ENCODE measurements around the gene PCDHGA1.
A peak's percentile ranks its signal among the peaks of the same experiment; 100 is the strongest.
"Not testable (repeated sequence)": the region's sequence is repeated elsewhere in the genome, so short reads cannot be mapped to it uniquely, and the experiment has no call there.

Gene PCDHGA1

DNA sequence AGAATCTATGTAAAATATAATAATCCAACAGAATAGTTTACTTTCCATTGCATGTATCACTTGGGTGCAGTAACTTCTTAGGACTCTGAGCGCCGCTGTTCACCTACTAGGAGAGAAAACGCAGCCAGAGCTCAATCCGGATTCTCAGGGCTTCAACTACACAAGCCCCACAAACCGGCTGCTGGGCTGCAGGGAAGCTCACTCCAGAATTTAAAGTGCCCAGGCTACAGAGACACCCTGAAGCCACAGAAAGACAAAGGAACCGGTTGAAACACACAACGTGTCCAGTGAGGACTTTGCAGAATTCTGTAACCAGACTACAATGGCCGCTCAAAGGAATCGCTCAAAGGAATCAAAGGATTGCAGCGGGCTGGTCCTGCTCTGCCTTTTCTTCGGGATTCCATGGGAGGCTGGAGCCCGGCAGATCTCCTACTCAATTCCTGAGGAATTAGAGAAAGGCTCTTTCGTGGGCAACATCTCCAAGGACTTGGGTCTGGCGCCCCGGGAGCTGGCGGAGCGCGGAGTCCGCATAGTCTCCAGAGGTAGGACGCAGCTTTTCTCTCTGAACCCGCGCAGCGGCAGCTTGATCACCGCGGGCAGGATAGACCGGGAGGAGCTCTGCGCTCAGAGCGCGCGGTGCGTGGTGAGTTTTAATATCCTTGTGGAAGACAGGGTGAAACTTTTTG, 82.7 kb downstream of the PCDHGA1 start, which contains the start of gene PCDHGA10:
Gene PCDHGA10, plus strand, starts transcription at position 134 of the 686 bp plus-strand sequence. Its CDS starts 189 bp downstream, at position 323.
- DNase-seq = no peak

DNA sequence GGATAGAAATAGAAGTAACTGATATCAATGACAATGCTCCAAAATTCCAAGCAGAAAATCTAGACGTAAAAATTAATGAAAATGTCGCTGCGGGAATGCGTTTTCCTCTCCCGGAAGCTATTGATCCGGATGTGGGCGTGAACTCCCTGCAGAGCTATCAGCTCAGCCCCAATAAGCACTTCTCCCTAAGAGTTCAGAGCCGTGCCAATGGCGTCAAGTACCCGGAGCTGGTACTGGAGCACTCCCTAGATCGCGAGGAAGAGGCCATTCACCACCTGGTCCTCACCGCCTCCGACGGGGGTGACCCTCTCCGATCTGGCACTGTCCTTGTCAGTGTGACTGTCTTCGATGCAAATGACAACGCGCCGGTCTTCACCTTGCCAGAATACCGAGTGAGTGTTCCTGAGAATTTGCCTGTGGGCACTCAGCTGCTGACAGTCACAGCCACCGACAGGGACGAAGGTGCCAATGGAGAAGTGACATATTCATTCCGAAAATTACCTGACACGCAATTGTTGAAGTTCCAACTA, 83.3 kb downstream of the PCDHGA1 start:
- no peak for DNase-seq

- not testable (repeated sequence) for DNase-seq
Observed at GRCh38 chr5:141414548-141415274, 84.4 kb downstream of the PCDHGA1 start.

- DNase-seq = not testable (repeated sequence)
Observed at GRCh38 chr5:141415275-141415618, 84.9 kb downstream of the PCDHGA1 start.

DNA sequence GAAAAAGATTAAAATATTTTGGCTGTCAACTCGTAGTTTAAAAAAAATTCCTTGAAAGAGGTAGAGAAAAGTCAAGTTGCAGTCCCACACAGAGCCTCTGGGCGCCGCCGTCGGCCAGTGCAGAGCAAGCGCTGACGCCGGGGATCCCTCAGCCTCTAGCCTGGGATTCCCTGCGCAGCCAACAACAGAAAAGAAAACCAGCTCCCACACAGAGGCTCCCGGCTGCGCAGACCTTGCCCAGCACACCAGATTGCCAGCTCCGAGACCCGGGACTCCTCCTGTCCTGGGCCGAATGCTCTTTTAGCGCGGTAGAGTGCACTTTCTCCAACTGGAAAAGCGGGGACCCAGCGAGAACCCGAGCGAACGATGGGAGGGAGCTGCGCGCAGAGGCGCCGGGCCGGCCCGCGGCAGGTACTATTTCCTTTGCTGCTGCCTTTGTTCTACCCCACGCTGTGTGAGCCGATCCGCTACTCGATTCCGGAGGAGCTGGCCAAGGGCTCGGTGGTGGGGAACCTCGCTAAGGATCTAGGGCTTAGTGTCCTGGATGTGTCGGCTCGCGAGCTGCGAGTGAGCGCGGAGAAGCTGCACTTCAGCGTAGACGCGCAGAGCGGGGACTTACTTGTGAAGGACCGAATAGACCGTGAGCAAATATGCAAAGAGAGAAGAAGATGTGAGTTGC, 87.3 kb downstream of the PCDHGA1 start, which contains the start of gene PCDHGB7:
Gene PCDHGB7, plus strand, starts transcription at position 184 of the 679 bp plus-strand sequence. Its CDS starts 183 bp downstream, at position 367.
- DNase-seq = peak; percentile 76

- no peak for DNase-seq
Observed at GRCh38 chr5:141419074-141419880, 89.0 kb downstream of the PCDHGA1 start.

GRCh38 chr5:141420855-141421488, 90.7 kb downstream of the PCDHGA1 start, which contains the start of gene PCDHGA11:
Gene PCDHGA11, plus strand, starts transcription at chr5:141421051. Its CDS starts 177 bp downstream, at chr5:141421228.
- DNase-seq = no peak

DNA sequence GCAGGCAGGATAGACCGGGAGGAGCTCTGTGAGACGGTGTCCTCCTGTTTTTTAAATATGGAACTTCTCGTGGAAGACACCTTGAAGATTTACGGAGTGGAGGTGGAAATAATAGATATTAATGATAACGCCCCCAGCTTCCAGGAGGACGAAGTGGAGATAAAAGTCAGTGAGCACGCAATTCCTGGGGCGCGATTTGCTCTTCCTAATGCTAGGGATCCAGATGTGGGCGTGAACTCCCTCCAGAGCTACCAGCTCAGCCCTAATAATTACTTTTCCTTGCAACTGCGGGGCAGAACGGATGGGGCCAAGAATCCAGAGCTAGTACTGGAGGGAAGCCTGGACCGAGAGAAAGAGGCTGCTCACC, 91.2 kb downstream of the PCDHGA1 start:
- no peak for DNase-seq

- DNase-seq = no peak
Observed at GRCh38 chr5:141422742-141423291, 92.5 kb downstream of the PCDHGA1 start.

GRCh38 chr5:141427783-141428426, 97.6 kb downstream of the PCDHGA1 start:
- DNase-seq = no peak

DNA sequence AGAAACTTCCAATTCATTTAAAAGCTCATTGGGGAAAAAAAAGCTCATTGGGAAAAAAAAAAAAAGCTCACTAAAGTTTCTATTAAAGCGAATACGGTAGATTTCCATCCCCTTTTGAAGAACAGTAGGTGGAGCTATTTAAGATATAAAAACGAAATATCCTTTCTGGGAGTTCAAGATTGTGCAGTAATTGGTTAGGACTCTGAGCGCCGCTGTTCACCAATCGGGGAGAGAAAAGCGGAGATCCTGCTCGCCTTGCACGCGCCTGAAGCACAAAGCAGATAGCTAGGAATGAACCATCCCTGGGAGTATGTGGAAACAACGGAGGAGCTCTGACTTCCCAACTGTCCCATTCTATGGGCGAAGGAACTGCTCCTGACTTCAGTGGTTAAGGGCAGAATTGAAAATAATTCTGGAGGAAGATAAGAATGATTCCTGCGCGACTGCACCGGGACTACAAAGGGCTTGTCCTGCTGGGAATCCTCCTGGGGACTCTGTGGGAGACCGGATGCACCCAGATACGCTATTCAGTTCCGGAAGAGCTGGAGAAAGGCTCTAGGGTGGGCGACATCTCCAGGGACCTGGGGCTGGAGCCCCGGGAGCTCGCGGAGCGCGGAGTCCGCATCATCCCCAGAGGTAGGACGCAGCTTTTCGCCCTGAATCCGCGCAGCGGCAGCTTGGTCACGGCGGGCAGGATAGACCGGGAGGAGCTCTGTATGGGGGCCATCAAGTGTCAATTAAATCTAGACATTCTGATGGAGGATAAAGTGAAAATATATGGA, 100.2 kb downstream of the PCDHGA1 start, which contains the start of gene PCDHGA12:
Gene PCDHGA12, plus strand, starts transcription at position 176 of the 782 bp plus-strand sequence. Its CDS starts 253 bp downstream, at position 429.
- no peak for DNase-seq

DNA sequence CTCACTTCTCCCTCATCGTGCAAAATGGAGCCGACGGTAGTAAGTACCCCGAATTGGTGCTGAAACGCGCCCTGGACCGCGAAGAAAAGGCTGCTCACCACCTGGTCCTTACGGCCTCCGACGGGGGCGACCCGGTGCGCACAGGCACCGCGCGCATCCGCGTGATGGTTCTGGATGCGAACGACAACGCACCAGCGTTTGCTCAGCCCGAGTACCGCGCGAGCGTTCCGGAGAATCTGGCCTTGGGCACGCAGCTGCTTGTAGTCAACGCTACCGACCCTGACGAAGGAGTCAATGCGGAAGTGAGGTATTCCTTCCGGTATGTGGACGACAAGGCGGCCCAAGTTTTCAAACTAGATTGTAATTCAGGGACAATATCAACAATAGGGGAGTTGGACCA, 101.0 kb downstream of the PCDHGA1 start:
- DNase-seq = no peak

DNA sequence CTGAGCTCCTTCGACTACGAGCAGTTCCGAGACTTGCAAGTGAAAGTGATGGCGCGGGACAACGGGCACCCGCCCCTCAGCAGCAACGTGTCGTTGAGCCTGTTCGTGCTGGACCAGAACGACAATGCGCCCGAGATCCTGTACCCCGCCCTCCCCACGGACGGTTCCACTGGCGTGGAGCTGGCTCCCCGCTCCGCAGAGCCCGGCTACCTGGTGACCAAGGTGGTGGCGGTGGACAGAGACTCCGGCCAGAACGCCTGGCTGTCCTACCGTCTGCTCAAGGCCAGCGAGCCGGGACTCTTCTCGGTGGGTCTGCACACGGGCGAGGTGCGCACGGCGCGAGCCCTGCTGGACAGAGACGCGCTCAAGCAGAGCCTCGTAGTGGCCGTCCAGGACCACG, 102.0 kb downstream of the PCDHGA1 start:
- not testable (repeated sequence) for DNase-seq

GRCh38 chr5:141432726-141433125, 102.4 kb downstream of the PCDHGA1 start:
- not testable (repeated sequence) for DNase-seq

DNA sequence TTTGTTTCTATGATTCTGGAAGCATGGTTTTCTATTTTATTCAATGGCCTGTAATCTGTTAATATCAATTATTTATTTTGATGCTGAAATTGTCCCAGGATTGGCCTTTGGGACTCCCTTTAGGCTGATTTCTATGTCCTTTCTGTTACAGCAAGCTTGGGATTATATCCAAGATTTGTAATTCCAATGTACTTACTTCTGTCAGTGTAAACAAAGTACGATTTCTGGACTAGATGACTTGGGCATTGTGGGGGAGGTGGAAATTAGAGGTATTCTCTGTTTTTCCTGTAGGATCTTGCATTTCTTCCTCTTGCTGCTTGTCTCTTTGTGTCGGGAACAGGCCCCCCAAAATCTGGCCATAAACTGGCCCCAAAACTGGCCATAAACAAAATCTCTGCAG, 103.7 kb downstream of the PCDHGA1 start:
- no peak for DNase-seq

DNA sequence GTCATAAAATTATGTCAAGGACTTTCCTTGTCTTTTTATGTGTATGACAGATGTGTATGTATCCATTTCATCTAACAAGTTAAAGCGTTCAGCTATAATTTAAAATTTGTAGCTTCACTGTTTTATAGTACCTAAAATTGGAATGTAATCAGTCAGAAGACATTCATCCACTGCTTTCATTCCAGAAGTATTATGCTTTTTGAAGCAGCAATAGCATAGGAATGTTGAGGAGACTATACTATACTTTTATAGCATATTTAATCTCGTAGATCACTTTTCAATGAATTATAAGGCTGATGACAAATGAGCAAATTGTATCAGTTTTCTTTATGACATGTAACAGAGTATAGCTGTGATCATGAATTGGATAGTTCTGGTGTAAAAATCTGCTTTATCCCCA, 106.9 kb downstream of the PCDHGA1 start:
- no peak for DNase-seq

DNA sequence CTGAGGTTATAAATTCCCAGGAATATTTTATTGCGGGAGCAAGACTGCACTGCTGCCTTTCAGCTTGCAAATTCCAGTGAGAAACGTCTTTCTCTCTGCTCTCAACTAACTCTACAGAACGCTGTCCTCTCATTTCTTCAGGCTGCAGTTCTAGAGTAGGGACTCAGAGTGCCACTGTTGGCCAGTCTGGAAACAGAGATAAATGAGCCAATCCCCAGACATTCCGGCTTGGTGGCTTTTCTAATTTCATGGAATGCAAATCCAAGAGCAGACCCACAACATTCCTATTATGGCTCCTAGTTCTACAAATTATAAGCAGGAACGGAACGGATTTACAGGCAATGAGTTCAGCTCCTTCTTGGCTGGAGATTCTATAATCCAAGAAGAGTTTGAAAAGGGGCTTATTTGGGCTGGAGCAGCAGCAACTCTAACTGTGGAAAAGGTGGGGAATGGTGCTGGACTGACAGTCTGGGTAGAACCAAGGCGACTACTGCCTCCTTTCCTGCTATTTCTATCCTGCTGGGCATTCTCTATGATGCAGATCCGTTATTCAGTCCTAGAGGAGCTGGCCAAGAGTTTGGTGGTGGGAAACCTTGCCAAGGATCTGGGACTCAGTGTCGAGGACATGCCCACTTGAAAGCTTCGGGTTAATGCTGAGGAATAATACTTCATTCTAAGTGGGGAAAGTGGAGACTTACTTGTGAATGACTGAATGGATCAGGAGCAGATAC, 109.3 kb downstream of the PCDHGA1 start:
- DNase-seq = no peak

GRCh38 chr5:141440341-141440740, 110.0 kb downstream of the PCDHGA1 start:
- no peak for DNase-seq

DNA sequence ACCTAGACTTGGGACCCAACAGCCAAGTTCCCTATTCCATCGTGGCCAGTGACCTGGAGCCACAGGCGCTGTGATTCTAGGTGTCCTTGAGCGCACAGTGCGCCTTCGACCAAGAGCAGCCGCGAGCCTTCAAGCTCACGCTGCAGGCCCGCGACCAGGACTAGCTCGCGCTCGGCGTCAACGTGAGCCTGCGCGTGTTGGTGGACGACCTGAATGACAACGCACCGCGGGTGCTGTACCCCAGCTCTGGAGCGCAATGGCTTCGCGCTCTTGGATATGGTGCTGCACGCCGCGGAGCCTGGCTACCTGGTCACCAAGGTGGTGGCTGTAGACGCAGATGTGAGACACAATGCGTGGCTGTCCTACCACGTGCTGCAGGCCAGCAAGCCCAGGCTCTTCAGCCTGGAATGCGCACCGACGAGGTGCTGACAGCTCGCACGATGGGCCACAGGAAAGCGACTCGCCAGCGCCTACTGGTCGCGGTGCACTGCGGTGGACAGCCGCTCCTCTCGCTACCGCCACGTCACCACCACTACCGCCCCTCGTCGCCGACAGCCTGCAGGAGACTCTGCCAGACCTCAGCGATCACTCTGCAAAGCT, 111.4 kb downstream of the PCDHGA1 start:
- no peak for DNase-seq

Measured in right hindlimb (tissue), 1 donor.